Caco-2 (cell line): ENCODE data around the gene POLE3. TPM values are rescaled to one million over a fixed set of nuclear protein-coding genes. Genes with fewer than 3 reads are reported as not detected.

Experiments
- Bru-seq: library from RNA; stranded (reverse); fragments of 400-500 nt; gene quantifications from one replicate; lab custom pipeline; 2021; lab: Mats Ljungman, UMichigan
- BruChase-seq, 2 experiments: library from RNA; stranded (reverse); fragments of 400-500 nt; gene quantifications; one replicate each; lab custom pipeline; 2021; lab: Mats Ljungman, UMichigan
- BruUV-seq: library from RNA; stranded (reverse); fragments of 400-500 nt; replicated peaks from 2 replicates; lab custom pipeline; 2021; lab: Mats Ljungman, UMichigan
- CTCF ChIA-PET: fragments of 300-600 bp; sonication (Branson Sonifier 250); formaldehyde crosslinking; loops from one replicate; lab custom pipeline; 2022; ENCODE audit warnings: antibody characterized with exemption; lab: Charles Lee
- POLR2A ChIA-PET: fragments of 300-600 bp; sonication (Branson Sonifier 250); formaldehyde crosslinking; loops from one replicate; lab custom pipeline; 2022; ENCODE audit warnings: antibody characterized with exemption; lab: Charles Lee
- DNase-seq, 2 experiments: peaks; one replicate each; pipeline versions ENCODE4 v3.0.0 to v3.0.0-alpha.2; 2020 to 2022
- H3K27me3 ChIP-seq: replicated peaks from 2 replicates; pipeline ENCODE4 v1.6.0; 2011; ENCODE audit warnings: low read length; ENCODE audit not compliant: control insufficient read depth, insufficient read depth
- H3K36me3 ChIP-seq: 2 replicates; pipeline ENCODE4 v1.5.1; 2011; ENCODE audit warnings: low read length; ENCODE audit not compliant: control insufficient read depth, insufficient read depth
- H3K4me1 ChIP-seq: fragments of 250-450 bp; sonication (Bioruptor Pico); 2 replicates; pipeline ENCODE4 v1.5.1; 2020; ENCODE audit warnings: mild to moderate bottlenecking
- H3K4me3 ChIP-seq: 2 replicates; pipeline ENCODE4 v1.5.1; 2011; ENCODE audit warnings: low read depth, mild to moderate bottlenecking, control low read depth, low read length
- H3K9me3 ChIP-seq: fragments of 250-450 bp; sonication (Bioruptor Pico); 2 replicates; pipeline ENCODE4 v1.5.1; 2020; ENCODE audit warnings: mild to moderate bottlenecking, moderate library complexity
- H3K27ac Mint-ChIP-seq: one replicate; pipeline ENCODE4 v1.8.0; 2022; ENCODE audit warnings: mixed read lengths; ENCODE audit not compliant: unreplicated experiment
- H3K27me3 Mint-ChIP-seq: one replicate; pipeline ENCODE4 v1.8.0; 2022; ENCODE audit warnings: mixed read lengths; ENCODE audit not compliant: insufficient read depth, unreplicated experiment
- H3K36me3 Mint-ChIP-seq: one replicate; pipeline ENCODE4 v1.8.0; 2022; ENCODE audit warnings: mild to moderate bottlenecking, mixed read lengths; ENCODE audit not compliant: insufficient read depth, unreplicated experiment
- H3K4me1 Mint-ChIP-seq: one replicate; pipeline ENCODE4 v1.8.0; 2022; ENCODE audit warnings: low read depth, mixed read lengths; ENCODE audit not compliant: unreplicated experiment
- H3K4me3 Mint-ChIP-seq: one replicate; pipeline ENCODE4 v1.8.0; 2022; ENCODE audit warnings: mild to moderate bottlenecking, moderate library complexity, mixed read lengths; ENCODE audit not compliant: unreplicated experiment
- H3K9me3 Mint-ChIP-seq: one replicate; pipeline ENCODE4 v1.8.0; 2022; ENCODE audit warnings: mixed read lengths; ENCODE audit not compliant: unreplicated experiment
- intact Hi-C: fragments of 100-400 bp; cut with micrococcal nuclease; formaldehyde crosslinking; loops from one replicate; pipeline ENCODE4 v1.10.0; 2022; ENCODE audit not compliant: unreplicated experiment
- long read RNA-seq: library from polyadenylated mRNA; stranded (forward); transcript quantifications from one replicate; pipeline ENCODE4 v2.0.0, GENCODE V29; 2022
- total RNA-seq: library from RNA; stranded (reverse); gene quantifications from 2 replicates; pipeline ENCODE4 v1.2.3, GENCODE V29; 2022
- TF ChIP-seq, protein P1 (sequence below), 2 experiments: fragments of 200-600 bp in 1 of 2; IDR thresholded peaks; 1 replicate in 1 of 2; 2 replicates in 1 of 2; pipeline versions ENCODE4 v1.5.1 to v1.8.0; 2011 to 2022; ENCODE audit warnings: antibody characterized with exemption in 1 of 2, control low read depth in 1 of 2, inconsistent platforms in 1 of 2, low read depth in 1 of 2, low read length in 1 of 2, mild to moderate bottlenecking in 1 of 2, moderate library complexity in 1 of 2; ENCODE audit not compliant: insufficient read depth in 1 of 2, severe bottlenecking in 1 of 2, unreplicated experiment in 1 of 2

The POLE3 gene, protein sequence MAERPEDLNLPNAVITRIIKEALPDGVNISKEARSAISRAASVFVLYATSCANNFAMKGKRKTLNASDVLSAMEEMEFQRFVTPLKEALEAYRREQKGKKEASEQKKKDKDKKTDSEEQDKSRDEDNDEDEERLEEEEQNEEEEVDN
- total RNA-seq (48.8 and 57.2 TPM in 2 replicates), Bru-seq, nascent RNA (percentile 95 among the genes with signal in this experiment), BruChase-seq, experiment 1, labeled RNA remaining after a 2-hour chase (percentile 99 among the genes with signal in this experiment), BruChase-seq, experiment 2, labeled RNA remaining after a 6-hour chase (percentile 97 among the genes with signal in this experiment)
- long read RNA-seq, transcript POLE3-203 (3 exons, 455 nt), result minor isoform, 13 of 98 reads
- long read RNA-seq, transcript POLE3-201 (4 exons, 2,109 nt), result major isoform, 76 of 98 reads
- long read RNA-seq, partial matches to known transcripts, result 0 of 98 reads
- long read RNA-seq, other reads (novel, unspliced or antisense), result 6 of 98 reads

DNA sequence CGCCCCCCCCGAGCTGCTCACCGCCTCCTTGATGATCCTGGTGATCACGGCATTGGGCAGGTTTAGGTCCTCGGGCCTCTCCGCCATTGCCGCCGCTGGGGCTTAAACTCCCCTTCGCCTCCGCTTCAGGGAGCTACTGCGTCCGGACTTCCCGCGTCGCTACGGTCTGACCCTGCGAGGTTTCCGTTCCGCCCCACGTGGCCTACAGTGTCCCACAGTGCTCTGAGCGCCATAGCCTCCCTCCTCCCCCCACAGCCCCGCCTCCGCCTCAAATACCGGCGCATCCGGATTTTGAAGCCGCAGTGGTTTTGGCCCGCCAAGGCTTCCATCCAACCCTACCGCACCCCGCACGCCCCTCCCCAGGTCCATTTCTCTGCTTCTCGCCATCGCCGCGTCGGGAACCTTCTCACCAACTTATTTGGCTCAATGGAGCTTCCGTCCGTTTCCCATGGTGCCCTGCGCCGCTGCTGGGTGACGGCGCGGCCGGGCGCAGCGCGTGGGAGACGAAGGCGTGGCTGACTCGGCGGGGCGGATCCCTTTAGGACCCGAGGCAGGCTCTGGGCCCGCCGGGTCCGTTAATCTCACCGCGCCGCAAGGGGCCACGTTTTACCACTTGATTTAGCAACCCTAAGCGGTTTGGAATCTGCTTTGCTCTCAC, at the start of gene POLE3, which contains the start of gene C9orf43:
Gene POLE3, minus strand, starts transcription at position 469 of the 658 bp plus-strand sequence. Its CDS starts 382 bp downstream, at position 87.
Gene C9orf43, plus strand, starts transcription at position 541 of the 658 bp plus-strand sequence. CDS start 2,747 bp downstream, outside the sequence.
- peaks cover 20% of the 10 kb centered on the region for H3K4me1 Mint-ChIP-seq
- TF ChIP-seq, protein P1, sequence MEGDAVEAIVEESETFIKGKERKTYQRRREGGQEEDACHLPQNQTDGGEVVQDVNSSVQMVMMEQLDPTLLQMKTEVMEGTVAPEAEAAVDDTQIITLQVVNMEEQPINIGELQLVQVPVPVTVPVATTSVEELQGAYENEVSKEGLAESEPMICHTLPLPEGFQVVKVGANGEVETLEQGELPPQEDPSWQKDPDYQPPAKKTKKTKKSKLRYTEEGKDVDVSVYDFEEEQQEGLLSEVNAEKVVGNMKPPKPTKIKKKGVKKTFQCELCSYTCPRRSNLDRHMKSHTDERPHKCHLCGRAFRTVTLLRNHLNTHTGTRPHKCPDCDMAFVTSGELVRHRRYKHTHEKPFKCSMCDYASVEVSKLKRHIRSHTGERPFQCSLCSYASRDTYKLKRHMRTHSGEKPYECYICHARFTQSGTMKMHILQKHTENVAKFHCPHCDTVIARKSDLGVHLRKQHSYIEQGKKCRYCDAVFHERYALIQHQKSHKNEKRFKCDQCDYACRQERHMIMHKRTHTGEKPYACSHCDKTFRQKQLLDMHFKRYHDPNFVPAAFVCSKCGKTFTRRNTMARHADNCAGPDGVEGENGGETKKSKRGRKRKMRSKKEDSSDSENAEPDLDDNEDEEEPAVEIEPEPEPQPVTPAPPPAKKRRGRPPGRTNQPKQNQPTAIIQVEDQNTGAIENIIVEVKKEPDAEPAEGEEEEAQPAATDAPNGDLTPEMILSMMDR (IDR thresholded peaks at IDR 0.05; ENCODE audit: insufficient read depth in 1 of 2, low read depth in 1 of 2, low read length in 1 of 2, severe bottlenecking in 1 of 2, unreplicated experiment in 1 of 2), result no peak
- Histone ChIP-seq H3K4me3 (peak within 1 kb of the TSS; percentile 89), H3K9me3 (no peaks in the 10 kb centered on the region), H3K4me1 (peaks cover 3% of the 10 kb centered on the region; the same call in 1 of the 2 replicates), H3K27me3 (no peaks in the 10 kb centered on the region), H3K36me3 (0 out of 2 replicates have a peak, but pooled peaks cover 2% of the 10 kb centered on the region)
- DNase-seq, result peak; percentile 95
- H3K27ac Mint-ChIP-seq, result peak within 1 kb of the TSS; percentile 98
- peak within 1 kb of the TSS; percentile 88 for H3K4me3 Mint-ChIP-seq
- ChIA-PET POLR2A (interaction anchor here (0.9 to 1.3 kb wide), 11 partner anchors 10 to 183 kb away, joined by 3 to 15 read pairs (median 4); partner anchors contain the start of genes ALAD, BSPRY, CDC26 and HDHD3), CTCF (interaction anchor here (0.6 to 2.0 kb wide), 10 partner anchors 9 to 271 kb away, joined by 3 to 16 read pairs (median 4); partner anchors contain the start of genes ALAD, CDC26 and PRPF4)
- H3K27me3 Mint-ChIP-seq, result no peaks in the 10 kb centered on the region
- H3K9me3 Mint-ChIP-seq, result no peaks in the 10 kb centered on the region
- intact Hi-C loops, result loop anchor here (1.0 to 5.0 kb wide), 7 partner anchors 9 to 248 kb away; partner anchors contain the start of genes ALAD, BSPRY, CDC26 and FKBP15
- no TSS peak for BruUV-seq
- H3K36me3 Mint-ChIP-seq, result peaks cover 49% of the 10 kb centered on the region

DNA sequence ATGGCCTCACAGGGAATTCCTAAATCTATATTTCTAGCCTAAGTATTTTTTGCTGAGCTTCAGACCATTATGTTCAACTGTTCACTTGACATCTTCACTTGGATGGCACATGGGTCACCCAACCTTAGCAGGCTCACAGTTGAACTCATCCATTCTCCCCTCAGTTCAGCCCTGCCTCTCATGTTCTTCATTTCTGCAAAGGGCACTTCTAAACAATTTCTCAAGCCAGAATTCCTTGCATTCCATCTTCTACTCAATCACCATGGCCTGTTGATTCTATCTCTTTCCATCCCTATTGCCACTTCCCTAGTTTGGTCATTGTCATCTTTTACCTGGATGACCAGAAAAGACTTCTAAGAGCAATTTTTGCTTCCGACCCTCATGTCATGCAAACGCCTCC, 45.8 kb upstream of the POLE3 start:
- no TSS peak for BruUV-seq
- H3K36me3 Mint-ChIP-seq, result peaks cover 4% of the 10 kb centered on the region
- no peaks in the 10 kb centered on the region for H3K9me3 ChIP-seq
- H3K36me3 ChIP-seq, result no peaks in the 10 kb centered on the region
- H3K27me3 Mint-ChIP-seq, result no peaks in the 10 kb centered on the region
- POLR2A ChIA-PET, result no interaction called here
- peak overlapping the region; percentile 66 for H3K27ac Mint-ChIP-seq
- H3K4me3 ChIP-seq, result no peak overlapping the region
- intact Hi-C loops, result no loop called here
- H3K4me1 ChIP-seq, result peaks cover 44% of the 10 kb centered on the region
- H3K9me3 Mint-ChIP-seq, result no peaks in the 10 kb centered on the region
- H3K27me3 ChIP-seq, result no peaks in the 10 kb centered on the region
- H3K4me1 Mint-ChIP-seq, result peaks cover 18% of the 10 kb centered on the region
- CTCF ChIA-PET, result no interaction called here
- H3K4me3 Mint-ChIP-seq, result peak overlapping the region; percentile 42
- TF ChIP-seq, protein P1 (IDR thresholded peaks at IDR 0.05; ENCODE audit: insufficient read depth in 1 of 2, low read depth in 1 of 2, low read length in 1 of 2, severe bottlenecking in 1 of 2, unreplicated experiment in 1 of 2), result no peak
- DNase-seq, result peak in 1 of 2 experiments; percentile 41
